Fibroblast of lung (primary cell): ENCODE measurements around the gene HSPG2. TPM values are rescaled to one million over a fixed set of nuclear protein-coding genes. Genes with fewer than 3 reads are reported as not detected.

Experiments used
- DNase-seq, 2 donors: peaks; one replicate each; pipeline versions ENCODE4 v3.0.0 to v3.0.0-alpha.2; 2010; ENCODE audit warnings: low read depth in 2 of 2
- H2AFZ ChIP-seq: 2 replicates; pipeline ENCODE4 v1.5.1; 2012; ENCODE audit warnings: low read length, control low read depth, inconsistent platforms
- H3K27ac ChIP-seq: 2 replicates; pipeline ENCODE4 v1.5.1; 2011; ENCODE audit warnings: low read length, control low read depth; ENCODE audit not compliant: insufficient read depth
- H3K27me3 ChIP-seq: 2 replicates; pipeline ENCODE4 v1.5.1; 2011; ENCODE audit warnings: mild to moderate bottlenecking, low read length; ENCODE audit not compliant: control insufficient read depth, insufficient read depth
- H3K36me3 ChIP-seq: 2 replicates; pipeline ENCODE4 v1.5.1; 2011; ENCODE audit warnings: low read length; ENCODE audit not compliant: control insufficient read depth, insufficient read depth
- H3K4me1 ChIP-seq: 2 replicates; pipeline ENCODE4 v1.5.1; 2011; ENCODE audit warnings: low read length; ENCODE audit not compliant: control insufficient read depth, insufficient read depth; ENCODE audit errors: extremely low read depth
- H3K4me2 ChIP-seq: 2 replicates; pipeline ENCODE4 v1.5.1; 2011; ENCODE audit warnings: low read length, control low read depth; ENCODE audit not compliant: insufficient read depth; ENCODE audit errors: extremely low read depth
- H3K4me3 ChIP-seq, 4 experiments: fragments of 200-600 bp in 1 of 4; sonication (generic) in 1 of 4; replicated peaks in 1 of 4; 2 replicates each; pipeline ENCODE4 v1.5.1; 2011 to 2016; ENCODE audit warnings: low read length in 4 of 4, low read depth in 3 of 4, mild to moderate bottlenecking in 3 of 4, control low read depth in 2 of 4, inconsistent platforms in 1 of 4, mixed read lengths in 1 of 4; ENCODE audit not compliant: insufficient read depth in 1 of 4; ENCODE audit errors: control extremely low read depth in 1 of 4
- H3K79me2 ChIP-seq: 2 replicates; pipeline ENCODE4 v1.5.1; 2012; ENCODE audit warnings: mild to moderate bottlenecking, low read length, inconsistent platforms; ENCODE audit not compliant: control insufficient read depth, insufficient read depth
- H3K9ac ChIP-seq: 2 replicates; pipeline ENCODE4 v1.5.1; 2011; ENCODE audit warnings: mild to moderate bottlenecking, low read length, control low read depth; ENCODE audit not compliant: insufficient read depth
- H3K9me3 ChIP-seq: 2 replicates; pipeline ENCODE4 v1.5.1; 2012; ENCODE audit warnings: low read depth, low read length; ENCODE audit not compliant: control insufficient read depth, insufficient read depth
- H4K20me1 ChIP-seq: 2 replicates; pipeline ENCODE4 v1.5.1; 2011; ENCODE audit warnings: low read length; ENCODE audit not compliant: control insufficient read depth, insufficient read depth; ENCODE audit errors: extremely low read depth
- EZH2 ChIP-seq: IDR thresholded peaks from 2 replicates; pipeline ENCODE4 v1.5.1; 2012; ENCODE audit warnings: low read length, control low read depth, mild to moderate bottlenecking; ENCODE audit errors: missing control alignments
- polyA plus RNA-seq, 2 donors: library from polyadenylated mRNA; depleted of rRNA in 1 of 2; stranded (reverse) in 1 of 2; unstranded in 1 of 2; fragments of >200 nt; gene quantifications; 2 replicates each; pipeline ENCODE4 v1.2.1, GENCODE V29; 2011 to 2012; ENCODE audit warnings: missing spikeins in 1 of 2
- total RNA-seq: library from RNA; depleted of rRNA; stranded (reverse); fragments of >200 nt; gene quantifications from 2 replicates; pipeline ENCODE4 v1.2.1, GENCODE V29; 2014
- TF ChIP-seq, protein P1 (sequence below), 2 donors: IDR thresholded peaks in 1 of 2; conservative IDR thresholded peaks in 1 of 2; 1 replicate in 1 of 2; 2 replicates in 1 of 2; pipeline ENCODE4 v1.5.1; 2011 to 2012; ENCODE audit warnings: low read length in 2 of 2, control low read depth in 1 of 2, inconsistent platforms in 1 of 2, low read depth in 1 of 2, mild to moderate bottlenecking in 1 of 2

Gene HSPG2
- total and polyA plus RNA-seq, 2 donors (not counting 1 experiment from before 2014, with no cell fraction given), result 40.7 to 88.4 TPM

- Histone ChIP-seq H3K4me3 (no peak overlapping the region), H3K9ac (no peak overlapping the region), H3K36me3 (peaks cover 61% of the 10 kb centered on the region), H3K4me1 (no peaks in the 10 kb centered on the region), H3K27ac (no peak overlapping the region), H3K79me2 (no peaks in the 10 kb centered on the region), H3K4me2 (no peak overlapping the region), H3K27me3 (no peaks in the 10 kb centered on the region), H3K9me3 (no peaks in the 10 kb centered on the region), H2AFZ (no peak overlapping the region), H4K20me1 (no peaks in the 10 kb centered on the region)
- TF ChIP-seq, protein P1, sequence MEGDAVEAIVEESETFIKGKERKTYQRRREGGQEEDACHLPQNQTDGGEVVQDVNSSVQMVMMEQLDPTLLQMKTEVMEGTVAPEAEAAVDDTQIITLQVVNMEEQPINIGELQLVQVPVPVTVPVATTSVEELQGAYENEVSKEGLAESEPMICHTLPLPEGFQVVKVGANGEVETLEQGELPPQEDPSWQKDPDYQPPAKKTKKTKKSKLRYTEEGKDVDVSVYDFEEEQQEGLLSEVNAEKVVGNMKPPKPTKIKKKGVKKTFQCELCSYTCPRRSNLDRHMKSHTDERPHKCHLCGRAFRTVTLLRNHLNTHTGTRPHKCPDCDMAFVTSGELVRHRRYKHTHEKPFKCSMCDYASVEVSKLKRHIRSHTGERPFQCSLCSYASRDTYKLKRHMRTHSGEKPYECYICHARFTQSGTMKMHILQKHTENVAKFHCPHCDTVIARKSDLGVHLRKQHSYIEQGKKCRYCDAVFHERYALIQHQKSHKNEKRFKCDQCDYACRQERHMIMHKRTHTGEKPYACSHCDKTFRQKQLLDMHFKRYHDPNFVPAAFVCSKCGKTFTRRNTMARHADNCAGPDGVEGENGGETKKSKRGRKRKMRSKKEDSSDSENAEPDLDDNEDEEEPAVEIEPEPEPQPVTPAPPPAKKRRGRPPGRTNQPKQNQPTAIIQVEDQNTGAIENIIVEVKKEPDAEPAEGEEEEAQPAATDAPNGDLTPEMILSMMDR (conservative IDR thresholded peaks at IDR 0.05 in 1 of 2, IDR thresholded peaks at IDR 0.05 in 1 of 2; ENCODE audit: low read depth in 1 of 2, low read length in 2 of 2), result no peak
- no peak for TF ChIP-seq EZH2
- DNase-seq, result no peak
These were observed 93.9 kb downstream of the HSPG2 start for GRCh38 chr1:21843208-21843607.

GRCh38 chr1:21842606-21843162 lies 94.4 kb downstream of the HSPG2 start:
- Histone ChIP-seq H3K4me3 (no peak overlapping the region), H3K9me3 (no peaks in the 10 kb centered on the region), H3K27ac (no peak overlapping the region), H3K27me3 (no peaks in the 10 kb centered on the region), H3K9ac (no peak overlapping the region), H3K4me2 (no peak overlapping the region), H2AFZ (no peak overlapping the region), H3K36me3 (peaks cover 59% of the 10 kb centered on the region), H3K79me2 (no peaks in the 10 kb centered on the region), H4K20me1 (no peaks in the 10 kb centered on the region), H3K4me1 (no peaks in the 10 kb centered on the region)
- TF ChIP-seq, protein P1 (conservative IDR thresholded peaks at IDR 0.05 in 1 of 2, IDR thresholded peaks at IDR 0.05 in 1 of 2; ENCODE audit: low read depth in 1 of 2, low read length in 2 of 2), result no peak
- no peak for TF ChIP-seq EZH2
- no peak for DNase-seq

DNA sequence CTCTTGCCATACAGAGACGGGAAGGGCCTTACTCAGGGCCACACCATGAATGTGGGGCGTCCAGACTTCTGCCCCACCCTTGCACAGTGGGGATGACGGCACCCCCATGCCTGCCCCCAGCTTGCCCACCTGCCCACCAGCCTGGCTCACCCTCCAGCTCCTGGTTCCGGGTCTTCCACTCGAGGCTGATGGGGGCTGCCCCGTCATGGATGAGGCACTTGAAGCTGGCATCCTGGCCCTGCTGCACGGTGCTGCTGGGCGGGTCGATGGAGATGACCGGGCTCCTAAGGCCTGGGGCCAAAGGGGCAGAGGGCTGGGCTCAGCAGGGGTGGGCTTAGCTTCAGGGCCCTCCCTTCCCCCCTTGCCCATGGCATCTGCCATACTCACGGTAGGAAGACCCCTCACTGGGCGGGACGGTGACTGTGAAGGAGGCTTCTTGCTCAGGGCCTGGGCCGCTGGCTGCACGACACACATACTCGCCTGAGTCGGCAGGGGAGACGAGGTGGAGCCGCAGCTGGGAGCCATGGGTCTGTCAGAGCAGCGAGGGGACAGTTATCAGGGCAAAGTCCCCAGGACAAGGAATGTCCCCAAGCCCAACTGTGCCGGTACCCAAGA lies 95.2 kb downstream of the HSPG2 start:
- Histone ChIP-seq H4K20me1 (no peaks in the 10 kb centered on the region), H3K4me2 (no peak overlapping the region), H3K79me2 (no peaks in the 10 kb centered on the region), H2AFZ (no peak overlapping the region), H3K9me3 (no peaks in the 10 kb centered on the region), H3K4me1 (no peaks in the 10 kb centered on the region), H3K27ac (no peak overlapping the region), H3K27me3 (no peaks in the 10 kb centered on the region), H3K36me3 (peaks cover 54% of the 10 kb centered on the region), H3K9ac (no peak overlapping the region), H3K4me3 (no peak overlapping the region)
- DNase-seq, result no peak
- TF ChIP-seq, protein P1 (conservative IDR thresholded peaks at IDR 0.05 in 1 of 2, IDR thresholded peaks at IDR 0.05 in 1 of 2; ENCODE audit: low read depth in 1 of 2, low read length in 2 of 2), result no peak
- no peak for TF ChIP-seq EZH2
